Measurements from ENCODE around the gene CYBC1. TPM values are rescaled to one million over a fixed set of nuclear protein-coding genes. Genes with fewer than 3 reads are reported as not detected.
"Not testable (repeated sequence)": the region's sequence is repeated elsewhere in the genome, so short reads cannot be mapped to it uniquely, and the experiment has no call there.

Gene CYBC1
- total RNA-seq, 1 donor from 2014 or later, result 31.3 TPM

GRCh38 chr17:82463925-82464566 is 13.5 kb upstream of the CYBC1 start:
- TF ChIP-seq CTCF (IDR thresholded peaks at IDR 0.05; ENCODE audit: insufficient read depth, low read length, severe bottlenecking), result no peak
- Histone ChIP-seq H3K36me3 (ENCODE audit: control insufficient read depth, insufficient read depth, low read length) (peaks cover 26% of the 10 kb centered on the region), H3K4me3 (ENCODE audit: low read depth, low read length) (no peak overlapping the region), H3K27me3 (ENCODE audit: control insufficient read depth, insufficient read depth, low read length) (no peaks in the 10 kb centered on the region)
- FAIRE-seq, result no peak
- no peak for DNase-seq (ENCODE audit: low read depth)

GRCh38 chr17:82463391-82463790 is 12.8 kb upstream of the CYBC1 start:
- no peak for DNase-seq (ENCODE audit: low read depth)

GRCh38 chr17:82461827-82462524 is 11.4 kb upstream of the CYBC1 start:
- no peak for TF ChIP-seq CTCF (IDR thresholded peaks at IDR 0.05; ENCODE audit: insufficient read depth, low read length, severe bottlenecking)
- FAIRE-seq (no peak), DNase-seq (ENCODE audit: low read depth) (peak; percentile 70)
- no peak overlapping the region for H3K4me3 ChIP-seq (ENCODE audit: low read depth, low read length)
- peaks cover 23% of the 10 kb centered on the region for H3K36me3 ChIP-seq (ENCODE audit: control insufficient read depth, insufficient read depth, low read length)
- H3K27me3 ChIP-seq (ENCODE audit: control insufficient read depth, insufficient read depth, low read length), result no peaks in the 10 kb centered on the region

More at GRCh38 chr17:82463391-82463790, 12.8 kb upstream of the CYBC1 start:
- Histone ChIP-seq H3K36me3 (ENCODE audit: control insufficient read depth, insufficient read depth, low read length) (peaks cover 24% of the 10 kb centered on the region), H3K27me3 (ENCODE audit: control insufficient read depth, insufficient read depth, low read length) (no peaks in the 10 kb centered on the region), H3K4me3 (ENCODE audit: low read depth, low read length) (no peak overlapping the region)
- TF ChIP-seq CTCF (IDR thresholded peaks at IDR 0.05; ENCODE audit: insufficient read depth, low read length, severe bottlenecking), result no peak
- FAIRE-seq, result no peak

GRCh38 chr17:82459936-82460335 is 9.4 kb upstream of the CYBC1 start:
- DNase-seq (ENCODE audit: low read depth); H3K27me3 ChIP-seq (ENCODE audit: control insufficient read depth, insufficient read depth, low read length); H3K4me3 ChIP-seq (ENCODE audit: low read depth, low read length); FAIRE-seq: not testable (repeated sequence)
- H3K36me3 ChIP-seq (ENCODE audit: control insufficient read depth, insufficient read depth, low read length), result peaks cover 15% of the 10 kb centered on the region

GRCh38 chr17:82458885-82459424 is 8.4 kb upstream of the CYBC1 start:
- peak overlapping the region; percentile 73 for H3K4me3 ChIP-seq (ENCODE audit: low read depth, low read length)
- no peak for TF ChIP-seq CTCF (IDR thresholded peaks at IDR 0.05; ENCODE audit: insufficient read depth, low read length, severe bottlenecking)
- DNase-seq (ENCODE audit: low read depth) (no peak), FAIRE-seq (no peak)
- H3K27me3 ChIP-seq (ENCODE audit: control insufficient read depth, insufficient read depth, low read length), result no peaks in the 10 kb centered on the region
- peaks cover 8% of the 10 kb centered on the region for H3K36me3 ChIP-seq (ENCODE audit: control insufficient read depth, insufficient read depth, low read length)

GRCh38 chr17:82458179-82458884 is 7.8 kb upstream of the CYBC1 start, which contains the start of gene NARF:
Gene NARF, plus strand, starts transcription at chr17:82458741. Its CDS starts 63 bp downstream, at chr17:82458804.
- Histone ChIP-seq H3K4me3 (ENCODE audit: low read depth, low read length) (peak within 1 kb of the TSS; percentile 73), H3K27me3 (ENCODE audit: control insufficient read depth, insufficient read depth, low read length) (no peaks in the 10 kb centered on the region), H3K36me3 (ENCODE audit: control insufficient read depth, insufficient read depth, low read length) (peaks cover 6% of the 10 kb centered on the region)
- no peak for TF ChIP-seq CTCF (IDR thresholded peaks at IDR 0.05; ENCODE audit: insufficient read depth, low read length, severe bottlenecking)
- peak; percentile 92 for DNase-seq (ENCODE audit: low read depth)
- no peak for FAIRE-seq

Measured in bronchial epithelial cell (primary cell).